Ovary (tissue), 3 donors: ENCODE data around the gene GNPAT.

Source experiments
- POLR2A ChIP-seq: fragments of 450-650 bp; IDR thresholded peaks from one replicate; pipeline ENCODE4 v1.6.1; 2017; ENCODE audit warnings: antibody characterized with exemption, mild to moderate bottlenecking, moderate library complexity
- TF ChIP-seq, protein P1 (sequence below), 3 donors: fragments of 450-650 bp in 2 of 3; fragments of 200-600 bp in 1 of 3; IDR thresholded peaks; one replicate each; pipeline versions ENCODE4 v1.5.1 to v1.8.0; 2016 to 2022; ENCODE audit warnings: antibody characterized with exemption in 3 of 3, mild to moderate bottlenecking in 1 of 3
- donor health status: DM: no; HTN: no; CAD: no.

DNA sequence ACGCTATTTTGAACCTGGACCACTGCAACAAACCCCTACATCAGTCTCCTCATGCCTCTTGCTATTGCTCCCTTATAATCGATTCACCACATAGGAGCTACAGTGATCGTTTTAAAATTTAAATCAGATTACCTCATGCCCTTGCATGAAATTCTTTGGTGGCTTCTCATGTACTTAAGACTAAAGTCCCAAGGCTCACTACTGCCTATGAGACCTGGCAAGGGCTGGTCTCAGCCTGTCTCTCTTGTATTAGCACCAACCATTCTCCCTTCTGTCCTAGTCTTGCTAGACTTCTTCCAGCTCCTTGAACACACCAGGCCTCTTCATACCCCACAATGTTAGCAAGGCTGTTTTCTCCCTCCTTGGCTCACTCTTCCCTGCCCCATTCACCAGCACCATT is 6.5 kb upstream of the GNPAT start:
- TF ChIP-seq, protein P1, sequence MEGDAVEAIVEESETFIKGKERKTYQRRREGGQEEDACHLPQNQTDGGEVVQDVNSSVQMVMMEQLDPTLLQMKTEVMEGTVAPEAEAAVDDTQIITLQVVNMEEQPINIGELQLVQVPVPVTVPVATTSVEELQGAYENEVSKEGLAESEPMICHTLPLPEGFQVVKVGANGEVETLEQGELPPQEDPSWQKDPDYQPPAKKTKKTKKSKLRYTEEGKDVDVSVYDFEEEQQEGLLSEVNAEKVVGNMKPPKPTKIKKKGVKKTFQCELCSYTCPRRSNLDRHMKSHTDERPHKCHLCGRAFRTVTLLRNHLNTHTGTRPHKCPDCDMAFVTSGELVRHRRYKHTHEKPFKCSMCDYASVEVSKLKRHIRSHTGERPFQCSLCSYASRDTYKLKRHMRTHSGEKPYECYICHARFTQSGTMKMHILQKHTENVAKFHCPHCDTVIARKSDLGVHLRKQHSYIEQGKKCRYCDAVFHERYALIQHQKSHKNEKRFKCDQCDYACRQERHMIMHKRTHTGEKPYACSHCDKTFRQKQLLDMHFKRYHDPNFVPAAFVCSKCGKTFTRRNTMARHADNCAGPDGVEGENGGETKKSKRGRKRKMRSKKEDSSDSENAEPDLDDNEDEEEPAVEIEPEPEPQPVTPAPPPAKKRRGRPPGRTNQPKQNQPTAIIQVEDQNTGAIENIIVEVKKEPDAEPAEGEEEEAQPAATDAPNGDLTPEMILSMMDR (IDR thresholded peaks at IDR 0.05): no peak
- TF ChIP-seq POLR2A: no peak
